Effector CD8-positive, alpha-beta T cell (primary cell): Measurements from ENCODE around the gene LY6G6C.

ENCODE experiments used
- DNase-seq: peaks from one replicate; lab custom pipeline; 2025; lab: John Stamatoyannopoulos, UW

Gene LY6G6C

DNA sequence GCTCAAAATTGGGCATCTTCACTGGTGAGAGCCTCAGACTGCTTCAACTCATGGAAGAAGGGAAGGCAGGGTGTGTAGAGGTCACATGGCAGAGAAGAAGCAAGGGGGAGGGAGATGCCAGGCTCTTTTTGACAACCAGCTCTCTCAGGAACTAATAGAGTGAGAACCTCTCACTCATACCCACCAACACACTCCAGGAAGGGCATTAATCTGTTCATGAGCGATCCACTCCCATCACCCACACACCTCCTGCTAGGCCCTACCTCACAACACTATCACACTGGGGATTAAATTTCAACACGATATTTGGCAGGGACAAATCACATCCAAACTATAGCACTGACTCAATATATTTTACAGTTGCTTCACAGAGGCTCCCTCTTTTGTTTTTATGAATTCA, 20.3 kb upstream of the LY6G6C start:
- DNase-seq, result no peak

DNA sequence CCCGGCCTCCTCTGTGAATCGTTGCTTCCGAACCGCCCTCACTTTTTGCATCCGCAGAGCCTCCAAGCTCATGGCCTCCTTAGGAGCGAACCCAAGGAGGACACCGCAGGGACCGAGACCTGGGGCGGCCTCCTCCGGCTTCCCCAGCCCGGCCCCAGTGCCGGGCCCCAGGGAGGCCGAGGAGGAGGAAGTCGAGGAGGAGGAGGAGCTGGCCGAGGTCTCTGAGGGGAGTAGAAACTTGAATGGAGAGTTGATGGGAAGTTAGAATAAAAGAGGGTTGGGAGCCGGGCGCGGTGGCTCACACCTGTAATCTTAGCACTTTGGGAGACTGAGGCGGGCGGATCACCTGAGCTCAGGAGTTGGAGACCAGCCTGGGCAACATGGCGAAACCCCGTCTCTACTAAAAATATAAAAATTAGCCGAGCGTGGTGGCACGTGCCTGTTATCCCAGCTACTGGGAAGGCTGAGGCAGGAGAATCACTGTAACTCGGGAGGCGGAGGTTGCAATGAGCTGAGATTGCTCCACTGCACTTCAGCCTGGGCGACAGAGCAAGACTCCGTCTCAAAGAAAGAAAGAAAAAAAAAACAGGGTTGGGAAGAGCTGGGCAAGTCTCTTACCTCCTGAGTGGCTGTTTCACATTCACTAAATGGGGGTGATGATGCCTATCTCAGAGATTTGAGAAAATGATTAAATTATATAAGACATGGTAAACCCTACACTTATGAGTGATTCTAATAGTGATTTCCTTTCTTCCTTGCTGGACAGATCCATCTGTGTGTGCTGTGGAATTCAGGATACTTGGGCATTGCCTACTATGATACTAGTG, 19.1 kb upstream of the LY6G6C start:
- no peak for DNase-seq

- DNase-seq, result peak; percentile 91
Observed at GRCh38 chr6:31739639-31740396, 18.3 kb upstream of the LY6G6C start, which contains the start of gene MSH5. TSS of gene MSH5 (plus strand) at chr6:31740005. CDS start at chr6:31740467, 462 bp downstream.

- peak; percentile 42 for DNase-seq
Observed at GRCh38 chr6:31737991-31738979, 16.7 kb upstream of the LY6G6C start.

DNA sequence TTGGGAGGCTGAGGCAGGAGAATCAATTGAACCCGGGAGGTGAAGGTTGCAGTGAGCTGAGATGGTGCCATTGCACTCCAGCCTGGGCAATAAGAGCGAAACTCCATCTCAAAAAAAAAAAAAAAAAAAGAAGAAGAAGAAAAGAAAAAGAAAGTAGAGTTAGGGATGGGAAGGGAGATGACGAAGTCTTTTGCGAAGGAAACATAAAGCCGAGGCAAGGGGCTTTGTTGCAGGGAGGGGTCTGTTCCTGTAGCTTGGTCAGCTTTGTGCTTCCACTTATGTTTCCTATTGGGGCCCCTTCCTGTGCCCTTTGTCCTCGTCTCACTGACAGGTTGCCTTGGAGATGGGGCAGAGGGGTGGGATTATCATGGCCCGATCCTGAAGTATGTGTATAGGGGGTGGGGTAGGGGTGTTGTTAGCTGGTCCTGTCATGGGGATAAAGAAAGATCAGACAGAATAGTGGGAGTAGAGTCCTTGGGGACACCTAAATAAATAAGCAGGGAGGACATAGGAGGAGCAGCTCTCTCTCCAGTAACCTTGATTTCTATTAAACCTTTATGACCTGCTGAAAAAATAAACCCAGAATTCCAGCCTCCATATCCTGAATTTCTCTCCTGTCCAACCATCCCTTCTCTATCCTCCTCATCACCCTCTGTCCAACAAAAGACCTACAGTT, 15.9 kb upstream of the LY6G6C start:
- DNase-seq, result no peak

- DNase-seq, result no peak
Observed at GRCh38 chr6:31736768-31737314, 15.3 kb upstream of the LY6G6C start.

GRCh38 chr6:31736021-31736767, 14.6 kb upstream of the LY6G6C start, which contains the start of gene CLIC1:
TSS of gene CLIC1 (minus strand) at chr6:31736530. CDS start at chr6:31736300, 230 bp downstream.
- DNase-seq, result peak; percentile 59

DNA sequence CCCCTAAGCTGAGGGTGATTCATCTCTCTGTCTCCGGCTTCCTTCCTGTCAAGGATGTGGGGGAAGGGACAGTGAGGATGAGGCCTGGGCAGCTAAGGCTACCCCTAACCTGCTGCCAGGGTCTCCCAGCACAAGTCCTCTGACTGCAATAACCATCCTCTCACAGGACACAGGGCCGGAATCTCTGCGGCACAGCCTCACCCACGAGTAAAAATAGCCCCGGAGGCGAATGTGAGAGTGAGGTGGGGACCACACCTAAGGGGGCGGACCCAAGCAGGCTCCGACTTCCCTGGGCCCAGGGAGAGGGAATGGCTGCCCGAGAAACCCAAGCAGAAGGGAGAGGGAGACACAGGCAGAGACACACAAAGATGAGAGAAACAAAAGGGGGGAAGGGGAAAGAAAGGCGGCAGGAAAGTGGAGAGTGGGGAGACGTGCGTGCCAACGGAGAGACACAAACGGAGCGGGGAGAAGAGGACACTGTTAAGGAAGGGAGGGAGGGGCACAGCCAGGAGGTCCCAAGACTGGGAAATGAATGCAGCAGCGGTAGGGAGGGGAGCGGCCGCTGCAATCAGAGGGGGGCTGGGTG, 13.4 kb upstream of the LY6G6C start:
- DNase-seq, result peak; percentile 10

GRCh38 chr6:31734247-31734820, 12.8 kb upstream of the LY6G6C start:
- DNase-seq, result no peak

- DNase-seq, result no peak
Observed at GRCh38 chr6:31733734-31734133, 12.2 kb upstream of the LY6G6C start.

DNA sequence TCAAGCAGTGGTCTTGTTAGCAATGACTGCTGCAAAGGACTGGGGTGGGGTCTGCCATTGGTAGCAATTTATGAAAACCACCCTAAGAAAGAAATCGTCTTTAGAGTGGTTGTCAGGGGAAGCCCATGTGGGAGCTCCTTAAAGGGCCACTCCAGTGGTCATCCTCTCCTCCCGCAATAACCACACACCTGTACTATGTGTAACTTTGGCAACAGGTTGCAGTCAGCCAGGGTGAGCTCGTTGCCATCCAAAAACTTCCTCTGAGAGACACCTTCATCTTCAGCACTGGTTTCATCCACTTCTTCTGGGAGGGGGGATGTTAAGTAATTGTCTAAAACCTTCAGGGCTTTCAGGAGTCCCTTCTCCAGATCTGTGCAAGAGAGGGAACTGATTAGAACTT, 10.5 kb upstream of the LY6G6C start:
- no peak for DNase-seq

DNA sequence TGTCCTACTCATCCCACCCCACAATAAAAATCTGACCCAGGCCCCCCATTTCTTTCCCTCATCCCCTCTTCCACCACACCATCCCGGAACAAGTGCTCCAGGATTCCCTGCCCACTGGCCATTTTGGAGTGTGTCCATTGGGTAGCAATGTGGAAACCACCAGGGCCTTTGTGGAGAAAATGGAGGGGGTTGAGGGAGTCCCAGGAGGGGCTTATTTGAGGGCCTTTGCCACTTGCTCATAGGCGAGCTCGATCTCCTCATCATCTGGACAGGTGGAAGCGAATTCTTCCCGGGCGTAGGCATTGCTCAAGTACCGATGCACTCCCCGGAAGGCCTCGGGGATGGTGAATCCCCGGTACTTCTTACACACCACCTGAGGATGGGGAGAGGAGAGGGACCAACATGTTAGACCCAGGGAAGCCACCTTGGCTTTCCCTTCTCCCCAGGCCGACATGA, 9.1 kb upstream of the LY6G6C start:
- no peak for DNase-seq

GRCh38 chr6:31729979-31730630, 8.6 kb upstream of the LY6G6C start:
- DNase-seq, result peak; percentile 67

GRCh38 chr6:31729515-31729978, 8.0 kb upstream of the LY6G6C start:
- DNase-seq, result peak; percentile 63

DNA sequence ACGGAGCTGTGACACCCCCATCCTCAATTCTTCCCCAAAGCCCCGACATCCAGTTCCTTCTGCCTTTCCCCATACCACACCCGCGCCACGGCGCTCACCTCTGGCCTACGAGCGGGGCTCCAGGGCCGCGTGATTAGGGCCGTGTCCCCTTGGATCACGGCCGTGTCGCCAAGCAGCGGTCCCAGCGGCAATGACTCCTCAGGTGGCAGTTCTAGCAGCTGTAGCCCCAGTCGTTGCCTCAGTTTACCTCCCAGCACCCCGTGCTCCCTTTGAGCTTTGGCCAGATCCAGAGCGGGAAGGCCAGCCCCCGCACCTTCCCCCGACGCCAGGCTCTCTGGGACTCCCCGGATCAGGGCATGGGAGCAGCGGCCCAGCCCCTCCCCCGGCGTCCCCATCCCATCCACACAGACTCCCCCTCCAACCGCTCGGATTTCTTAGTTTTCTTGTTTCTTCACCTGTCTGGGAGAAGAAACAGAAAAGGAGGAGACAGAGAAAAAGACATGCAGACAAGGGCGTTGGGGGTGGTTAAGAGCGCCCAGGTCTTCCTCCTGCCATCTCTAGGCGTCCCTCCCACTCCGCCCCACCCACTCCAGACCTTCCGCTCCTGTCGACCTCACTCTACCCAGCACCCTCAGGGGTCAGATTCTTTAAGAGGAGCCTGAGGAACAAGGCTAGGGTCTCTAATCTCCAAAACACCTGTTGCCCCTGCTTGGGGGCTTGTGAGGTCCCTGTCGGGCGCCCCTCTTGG, 7.4 kb upstream of the LY6G6C start, which contains the start of gene DDAH2:
DDAH2 (minus strand) TSS at position 533 of the 748 bp plus-strand sequence; CDS start at position 395, 138 bp downstream.
- no peak for DNase-seq

DNA sequence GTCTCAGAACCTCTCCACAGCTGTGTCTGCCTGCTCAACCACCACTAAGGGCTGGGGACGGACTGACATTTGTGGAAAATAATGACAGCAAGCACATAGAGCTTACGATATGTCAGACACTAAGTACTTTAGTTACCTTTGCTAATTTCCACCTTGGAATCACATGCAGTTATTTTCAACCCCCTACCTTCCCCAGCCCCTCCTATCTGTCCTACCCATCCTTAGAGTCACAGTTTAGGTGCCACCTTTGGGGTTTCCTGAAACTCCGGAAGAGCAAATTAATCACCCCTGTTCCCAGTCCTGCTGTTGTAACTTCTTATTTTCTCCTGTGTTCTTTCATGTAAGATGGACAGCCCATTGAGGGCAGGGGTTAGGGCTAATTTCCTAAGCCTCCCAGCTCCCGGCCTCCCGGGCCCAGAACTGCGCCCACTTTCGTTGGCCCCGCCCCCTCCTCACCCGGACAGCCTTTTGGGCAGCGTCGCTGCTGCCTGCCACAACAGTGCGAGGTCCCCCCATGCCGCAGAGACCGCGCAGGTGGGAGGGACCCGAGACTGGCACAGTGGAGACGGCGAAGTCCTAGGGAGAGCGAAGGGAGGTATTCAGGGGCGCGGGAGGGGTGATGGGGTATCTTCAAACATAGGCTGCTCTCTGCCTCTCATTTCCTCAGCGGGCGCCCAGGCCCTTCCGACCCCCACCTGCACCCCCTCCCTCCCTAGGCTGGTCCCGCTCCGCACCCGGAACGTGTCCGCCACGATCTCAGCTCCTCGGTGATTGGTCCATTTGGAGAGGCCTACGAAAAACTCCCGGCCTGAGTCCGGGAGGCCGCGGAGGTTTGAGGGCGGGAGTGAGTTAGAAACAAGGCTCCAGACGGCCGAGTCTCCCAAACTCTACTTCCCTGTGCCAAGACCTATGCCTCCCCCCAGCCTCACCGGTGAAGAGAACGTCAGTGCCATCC, 6.4 kb upstream of the LY6G6C start:
- DNase-seq, result no peak
